H9 (cell line): Measurements from ENCODE around the gene TNIP1. TPM values are rescaled to one million over a fixed set of nuclear protein-coding genes. Genes with fewer than 3 reads are reported as not detected.

ENCODE experiments used
- DNase-seq: peaks from one replicate; pipeline ENCODE4 v3.0.0-alpha.2; 2017
- H2AFZ ChIP-seq: one replicate; pipeline ENCODE4 v1.6.1; 2013; ENCODE audit warnings: mild to moderate bottlenecking, low read length, control low read depth, moderate library complexity
- H2AK5ac ChIP-seq: 2 replicates; pipeline ENCODE4 v1.6.1; 2013; ENCODE audit warnings: low read length, control low read depth, mixed read lengths; ENCODE audit not compliant: insufficient read length
- H2BK120ac ChIP-seq: one replicate; pipeline ENCODE4 v1.6.1; 2013; ENCODE audit warnings: low read depth, mild to moderate bottlenecking, low read length, control low read depth, inconsistent platforms; ENCODE audit not compliant: poor library complexity, severe bottlenecking
- H2BK12ac ChIP-seq: 2 replicates; pipeline ENCODE4 v1.6.1; 2013; ENCODE audit warnings: low read length, control low read depth, mixed read lengths, low read depth; ENCODE audit not compliant: insufficient read length
- H2BK15ac ChIP-seq: 2 replicates; pipeline ENCODE4 v1.6.1; 2013; ENCODE audit warnings: low read depth, low read length, control low read depth
- H2BK20ac ChIP-seq: one replicate; pipeline ENCODE4 v1.6.1; 2013; ENCODE audit warnings: low read depth, mild to moderate bottlenecking, low read length, control low read depth, inconsistent platforms; ENCODE audit not compliant: poor library complexity, severe bottlenecking
- H2BK5ac ChIP-seq: 2 replicates; pipeline ENCODE4 v1.6.1; 2013; ENCODE audit warnings: low read length, control low read depth, mixed read lengths; ENCODE audit not compliant: insufficient read length
- H3K14ac ChIP-seq: 2 replicates; pipeline ENCODE4 v1.6.1; 2013; ENCODE audit warnings: low read length, control low read depth; ENCODE audit not compliant: insufficient read depth
- H3K18ac ChIP-seq: 2 replicates; pipeline ENCODE4 v1.6.1; 2013; ENCODE audit warnings: low read depth, mild to moderate bottlenecking, mixed read lengths, low read length, control low read depth; ENCODE audit not compliant: insufficient read length
- H3K23ac ChIP-seq: 2 replicates; pipeline ENCODE4 v1.6.1; 2013; ENCODE audit warnings: low read length, control low read depth, mixed read lengths, low read depth; ENCODE audit not compliant: insufficient read length
- H3K23me2 ChIP-seq: 2 replicates; pipeline ENCODE4 v1.6.1; 2013; ENCODE audit warnings: low read depth, mild to moderate bottlenecking, mixed read lengths, low read length, control low read depth; ENCODE audit not compliant: insufficient read length, poor library complexity, severe bottlenecking
- H3K27ac ChIP-seq: 2 replicates; pipeline ENCODE4 v1.5.1; 2013; ENCODE audit warnings: low read length, control low read depth, mixed read lengths, low read depth; ENCODE audit not compliant: insufficient read length
- H3K27me3 ChIP-seq: 2 replicates; pipeline ENCODE4 v1.6.1; 2013; ENCODE audit warnings: low read length, control low read depth, inconsistent platforms; ENCODE audit not compliant: insufficient read depth
- H3K4ac ChIP-seq: 2 replicates; pipeline ENCODE4 v1.6.1; 2013; ENCODE audit warnings: low read depth, mild to moderate bottlenecking, control low read depth, inconsistent platforms, low read length, moderate library complexity
- H3K4me1 ChIP-seq: 2 replicates; pipeline ENCODE4 v1.6.1; 2013; ENCODE audit warnings: low read length, control low read depth, inconsistent platforms; ENCODE audit not compliant: insufficient read depth
- H3K4me2 ChIP-seq: 2 replicates; pipeline ENCODE4 v1.6.1; 2013; ENCODE audit warnings: low read length, control low read depth, mixed read lengths; ENCODE audit not compliant: insufficient read length, insufficient read depth
- H3K56ac ChIP-seq: 2 replicates; pipeline ENCODE4 v1.6.1; 2013; ENCODE audit warnings: low read depth, mild to moderate bottlenecking, mixed read lengths, low read length, control low read depth; ENCODE audit not compliant: insufficient read length
- H3K79me1 ChIP-seq: 2 replicates; pipeline ENCODE4 v1.6.1; 2013; ENCODE audit warnings: low read depth, mild to moderate bottlenecking, moderate library complexity, low read length, control low read depth, inconsistent platforms; ENCODE audit not compliant: insufficient read depth, poor library complexity, severe bottlenecking
- H3K79me2 ChIP-seq: 2 replicates; pipeline ENCODE4 v1.6.1; 2013; ENCODE audit warnings: low read length, control low read depth, inconsistent platforms; ENCODE audit not compliant: insufficient read depth
- H3K9ac ChIP-seq: 2 replicates; pipeline ENCODE4 v1.6.1; 2013; ENCODE audit warnings: low read length, control low read depth, mixed read lengths; ENCODE audit not compliant: insufficient read length; ENCODE audit errors: extremely low read depth
- H3K9me3 ChIP-seq: one replicate; pipeline ENCODE4 v1.6.1; 2013; ENCODE audit warnings: low read depth, low read length, inconsistent platforms; ENCODE audit not compliant: control insufficient read depth
- H3T11ph ChIP-seq: one replicate; pipeline ENCODE4 v1.6.1; 2013; ENCODE audit warnings: mild to moderate bottlenecking, low read length, control low read depth, inconsistent platforms
- H4K20me1 ChIP-seq: one replicate; pipeline ENCODE4 v1.6.1; 2013; ENCODE audit not compliant: control insufficient read depth, insufficient read length, insufficient read depth
- H4K5ac ChIP-seq: 2 replicates; pipeline ENCODE4 v1.6.1; 2013; ENCODE audit warnings: low read depth, mild to moderate bottlenecking, mixed read lengths, low read length, control low read depth; ENCODE audit not compliant: insufficient read length
- H4K8ac ChIP-seq: replicated peaks from 2 replicates; pipeline ENCODE4 v1.6.1; 2013; ENCODE audit warnings: low read length, control low read depth, mixed read lengths, low read depth; ENCODE audit not compliant: insufficient read length
- H4K91ac ChIP-seq: 2 replicates; pipeline ENCODE4 v1.6.1; 2013; ENCODE audit warnings: low read depth, mild to moderate bottlenecking, moderate library complexity, mixed read lengths, low read length, control low read depth; ENCODE audit not compliant: insufficient read length
- H3K27ac Mint-ChIP-seq, 3 experiments: 2 replicates in 2 of 3; 3 replicates in 1 of 3; pipeline ENCODE4 v1.8.0; 2020 to 2021; ENCODE audit warnings: mixed read lengths in 3 of 3, mild to moderate bottlenecking in 1 of 3, moderate library complexity in 1 of 3
- H3K27me3 Mint-ChIP-seq: 2 replicates; pipeline ENCODE4 v1.8.0; 2021; ENCODE audit warnings: low read depth, mild to moderate bottlenecking, moderate library complexity, mixed read lengths
- H3K36me3 Mint-ChIP-seq, 3 experiments: 2 replicates in 2 of 3; 3 replicates in 1 of 3; pipeline ENCODE4 v1.8.0; 2020 to 2021; ENCODE audit warnings: low read depth in 3 of 3, mixed read lengths in 3 of 3; ENCODE audit not compliant: insufficient read depth in 1 of 3
- H3K4me1 Mint-ChIP-seq, 2 experiments: 2 replicates each; pipeline ENCODE4 v1.8.0; 2020; ENCODE audit warnings: mixed read lengths in 2 of 2
- H3K4me3 Mint-ChIP-seq, 2 experiments: 2 replicates in 1 of 2; 3 replicates in 1 of 2; pipeline ENCODE4 v1.8.0; 2020 to 2021; ENCODE audit warnings: mild to moderate bottlenecking in 2 of 2, mixed read lengths in 2 of 2, moderate library complexity in 1 of 2
- H3K9me3 Mint-ChIP-seq, 2 experiments: 2 replicates in 1 of 2; 3 replicates in 1 of 2; pipeline ENCODE4 v1.8.0; 2020; ENCODE audit warnings: mild to moderate bottlenecking in 2 of 2, mixed read lengths in 2 of 2, moderate library complexity in 1 of 2
- CTCF ChIP-seq: fragments of 200-600 bp; sonication (generic); conservative IDR thresholded peaks from 3 replicates; pipeline ENCODE4 v1.8.0; 2021; ENCODE audit warnings: antibody characterized with exemption, mild to moderate bottlenecking
- WGBS: extraction: QIAGEN DNeasy Blood & Tissue Kit; methylation state at CpG from one replicate; pipeline ENCODE4 v1.1.7; 2013; ENCODE audit warnings: missing lambda C conversion rate, low lambda C conversion rate, mixed read lengths; ENCODE audit not compliant: insufficient read length; ENCODE audit errors: extremely low coverage; 5-methylcytosine and 5-hydroxymethylcytosine counted together
- total RNA-seq: library from RNA; stranded (reverse); gene quantifications from 2 replicates; pipeline ENCODE4 v1.2.1, GENCODE V29; 2021

The TNIP1 gene
- total RNA-seq, 1 experiment from 2014 or later: 40.8 TPM

- no peak overlapping the region for H3K23ac ChIP-seq
- no peak overlapping the region for H2BK15ac ChIP-seq
- H3K4me1 ChIP-seq: no peaks in the 10 kb centered on the region
- H3K56ac ChIP-seq: no peak overlapping the region
- H4K91ac ChIP-seq: no peak overlapping the region
- no peak overlapping the region for H4K8ac ChIP-seq
- no peak overlapping the region for H3K4me3 Mint-ChIP-seq
- DNase-seq: no peak
- H3K9me3 ChIP-seq: no peaks in the 10 kb centered on the region
- H3K4me1 Mint-ChIP-seq: peaks cover 2 to 3% of the 10 kb centered on the region in 2 experiments; a peak in 1 of 4 replicates
- no peaks in the 10 kb centered on the region for H3K27me3 Mint-ChIP-seq
- no peak for TF ChIP-seq CTCF
- no peak overlapping the region for H3T11ph ChIP-seq
- no peaks in the 10 kb centered on the region for H3K23me2 ChIP-seq
- WGBS: no CpG with 5 or more reads among the region's 3 CpGs
- no peak overlapping the region for H2AK5ac ChIP-seq
- H4K20me1 ChIP-seq: no peaks in the 10 kb centered on the region
- H3K27ac Mint-ChIP-seq: no peak overlapping the region
- no peak overlapping the region for H2BK120ac ChIP-seq
- H3K18ac ChIP-seq: no peak overlapping the region
- no peak overlapping the region for H3K14ac ChIP-seq
- H2BK20ac ChIP-seq: no peak overlapping the region
- H2BK5ac ChIP-seq: no peak overlapping the region
- no peak overlapping the region for H2AFZ ChIP-seq
- no peaks in the 10 kb centered on the region for H3K27me3 ChIP-seq
- H4K5ac ChIP-seq: no peak overlapping the region
- H3K9ac ChIP-seq: no peak overlapping the region
- no peaks in the 10 kb centered on the region for H3K79me2 ChIP-seq
- no peak overlapping the region for H3K4ac ChIP-seq
- H3K79me1 ChIP-seq: no peaks in the 10 kb centered on the region
- no peak overlapping the region for H3K27ac ChIP-seq
- H3K9me3 Mint-ChIP-seq: no peaks in the 10 kb centered on the region
- H2BK12ac ChIP-seq: no peak overlapping the region
- no peak overlapping the region for H3K4me2 ChIP-seq
- H3K36me3 Mint-ChIP-seq: peaks cover 2 to 32% (median 21%) of the 10 kb centered on the region in 3 experiments; a peak in 5 of 7 replicates
These were observed 32.8 kb upstream of the TNIP1 start for GRCh38 chr5:151113651-151114050.
